SK-N-DZ (cell line): ENCODE measurements around the gene LRRC36. TPM values are rescaled to one million over a fixed set of nuclear protein-coding genes. Genes with fewer than 3 reads are reported as not detected.

ENCODE experiments used
- DNase-seq: peaks from one replicate; pipeline ENCODE4 v3.0.0-alpha.2; 2015; ENCODE audit warnings: low spot score
- polyA plus RNA-seq, 2 experiments: library from polyadenylated mRNA; depleted of rRNA; stranded (reverse); fragments of >200 nt; gene quantifications; 2 replicates each; pipeline ENCODE4 v1.2.3, GENCODE V29; 2014

The LRRC36 gene
- polyA plus RNA-seq (2014; cell fraction: cytosol; rRNA removed), result not detected in 2 replicates
- not detected in 2 replicates for polyA plus RNA-seq (2014; cell fraction: nucleus; rRNA removed)

GRCh38 chr16:67326472-67327309 is at the start of gene LRRC36, which contains the start of gene KCTD19:
LRRC36 (plus strand) TSS chr16:67326815; CDS start chr16:67326863, 48 bp downstream.
KCTD19 (minus strand) TSS chr16:67326741; CDS start chr16:67326707, 34 bp downstream.
- peak; percentile 62 for DNase-seq

GRCh38 chr16:67277294-67277998 is 49.2 kb upstream of the LRRC36 start:
- no peak for DNase-seq

- DNase-seq, result no peak
These were observed 48.4 kb upstream of the LRRC36 start for GRCh38 chr16:67277999-67278772.

- peak; percentile 36 for DNase-seq
These were observed 47.8 kb upstream of the LRRC36 start for GRCh38 chr16:67278773-67279295.

GRCh38 chr16:67279296-67280089 is 47.1 kb upstream of the LRRC36 start, which contains the start of gene PLEKHG4:
PLEKHG4 (plus strand) TSS chr16:67279532; CDS start chr16:67280045, 513 bp downstream.
- DNase-seq, result peak; percentile 71

GRCh38 chr16:67280090-67281015 is 46.3 kb upstream of the LRRC36 start:
- no peak for DNase-seq

- no peak for DNase-seq
These were observed 44.8 kb upstream of the LRRC36 start for GRCh38 chr16:67281536-67282446.

GRCh38 chr16:67282447-67282805 is 44.2 kb upstream of the LRRC36 start:
- no peak for DNase-seq

GRCh38 chr16:67283039-67283825 is 43.4 kb upstream of the LRRC36 start:
- no peak for DNase-seq

GRCh38 chr16:67283826-67284555 is 42.6 kb upstream of the LRRC36 start:
- no peak for DNase-seq

GRCh38 chr16:67284699-67285646 is 41.6 kb upstream of the LRRC36 start:
- DNase-seq, result peak; percentile 50

GRCh38 chr16:67286441-67287235 is 40.0 kb upstream of the LRRC36 start:
- no peak for DNase-seq

GRCh38 chr16:67287960-67288359 is 38.7 kb upstream of the LRRC36 start:
- no peak for DNase-seq

GRCh38 chr16:67291461-67291860 is 35.2 kb upstream of the LRRC36 start:
- no peak for DNase-seq
